ENCODE data around the gene ABCD1.

ABCD1 gene

GRCh38 chrX:153766098-153766817 is 41.6 kb downstream of the ABCD1 start:
- DNase-seq (ENCODE audit: low read depth in 1 of 2, low spot score in 1 of 2) = no peak
- in situ Hi-C loops (cut with HindIII; ENCODE audit: low pct_unique_long_range_greater_than_20kb, low sequenced_read_pairs) = no loop called here
- no peak for TF ChIP-seq JUND (IDR thresholded peaks at IDR 0.05; ENCODE audit: low read depth)

- TF ChIP-seq JUND (IDR thresholded peaks at IDR 0.05; ENCODE audit: low read depth) = no peak
- no peak for DNase-seq (ENCODE audit: low read depth in 1 of 2, low spot score in 1 of 2)
- in situ Hi-C loops (cut with HindIII; ENCODE audit: low pct_unique_long_range_greater_than_20kb, low sequenced_read_pairs) = no loop called here
Measured at GRCh38 chrX:153766871-153767673, 42.4 kb downstream of the ABCD1 start.

GRCh38 chrX:153767674-153768055 is 43.0 kb downstream of the ABCD1 start:
- in situ Hi-C loops (cut with HindIII; ENCODE audit: low pct_unique_long_range_greater_than_20kb, low sequenced_read_pairs) = no loop called here
- DNase-seq (ENCODE audit: low read depth in 1 of 2, low spot score in 1 of 2) = no peak
- no peak for TF ChIP-seq JUND (IDR thresholded peaks at IDR 0.05; ENCODE audit: low read depth)

GRCh38 chrX:153768311-153769157 is 43.9 kb downstream of the ABCD1 start:
- no peak for DNase-seq (ENCODE audit: low read depth in 1 of 2, low spot score in 1 of 2)
- in situ Hi-C loops (cut with HindIII; ENCODE audit: low pct_unique_long_range_greater_than_20kb, low sequenced_read_pairs) = no loop called here
- TF ChIP-seq JUND (IDR thresholded peaks at IDR 0.05; ENCODE audit: low read depth) = no peak

GRCh38 chrX:153769158-153769864 is 44.7 kb downstream of the ABCD1 start:
- in situ Hi-C loops (cut with HindIII; ENCODE audit: low pct_unique_long_range_greater_than_20kb, low sequenced_read_pairs) = no loop called here
- DNase-seq (ENCODE audit: low read depth in 1 of 2, low spot score in 1 of 2) = no peak
- no peak for TF ChIP-seq JUND (IDR thresholded peaks at IDR 0.05; ENCODE audit: low read depth)

- in situ Hi-C loops (cut with HindIII; ENCODE audit: low pct_unique_long_range_greater_than_20kb, low sequenced_read_pairs) = no loop called here
- DNase-seq (ENCODE audit: low read depth in 1 of 2, low spot score in 1 of 2) = no peak
- no peak for TF ChIP-seq JUND (IDR thresholded peaks at IDR 0.05; ENCODE audit: low read depth)
Measured at GRCh38 chrX:153769865-153770600, 45.4 kb downstream of the ABCD1 start.

- TF ChIP-seq JUND (IDR thresholded peaks at IDR 0.05; ENCODE audit: low read depth) = no peak
- in situ Hi-C loops (cut with HindIII; ENCODE audit: low pct_unique_long_range_greater_than_20kb, low sequenced_read_pairs) = no loop called here
- no peak for DNase-seq (ENCODE audit: low read depth in 1 of 2, low spot score in 1 of 2)
Measured at GRCh38 chrX:153770601-153771414, 46.2 kb downstream of the ABCD1 start.

GRCh38 chrX:153771415-153772315 is 47.0 kb downstream of the ABCD1 start:
- in situ Hi-C loops (cut with HindIII; ENCODE audit: low pct_unique_long_range_greater_than_20kb, low sequenced_read_pairs) = no loop called here
- TF ChIP-seq JUND (IDR thresholded peaks at IDR 0.05; ENCODE audit: low read depth) = no peak
- DNase-seq (ENCODE audit: low read depth in 1 of 2, low spot score in 1 of 2) = no peak

GRCh38 chrX:153772316-153773217 is 47.9 kb downstream of the ABCD1 start:
- in situ Hi-C loops (cut with HindIII; ENCODE audit: low pct_unique_long_range_greater_than_20kb, low sequenced_read_pairs) = no loop called here
- TF ChIP-seq JUND (IDR thresholded peaks at IDR 0.05; ENCODE audit: low read depth) = no peak
- no peak for DNase-seq (ENCODE audit: low read depth in 1 of 2, low spot score in 1 of 2)

Measured in T47D (cell line).